Ishikawa (cell line): ENCODE results near the gene OPTN.

Source experiments
- CEBPB ChIP-seq: IDR thresholded peaks from 2 replicates; pipeline ENCODE4 v1.6.1; 2012
- CREB1 ChIP-seq: IDR thresholded peaks from 2 replicates; pipeline ENCODE4 v1.6.1; 2012; ENCODE audit warnings: low read depth
- EGR1 ChIP-seq: IDR thresholded peaks from 2 replicates; pipeline ENCODE4 v1.6.1; 2012
- EP300 ChIP-seq: IDR thresholded peaks from 2 replicates; pipeline ENCODE4 v1.6.1; 2012; ENCODE audit warnings: borderline replicate concordance
- FOXM1 ChIP-seq: IDR thresholded peaks from 2 replicates; pipeline ENCODE4 v1.6.1; 2012; ENCODE audit warnings: low read depth, borderline replicate concordance
- NFIC ChIP-seq: IDR thresholded peaks from 2 replicates; pipeline ENCODE4 v1.6.1; 2012
- RAD21 ChIP-seq: IDR thresholded peaks from 2 replicates; pipeline ENCODE4 v1.6.1; 2012; ENCODE audit warnings: low read depth
- TAF1 ChIP-seq: IDR thresholded peaks from 2 replicates; pipeline ENCODE4 v1.6.1; 2012; ENCODE audit warnings: low read depth, mild to moderate bottlenecking
- TCF12 ChIP-seq: IDR thresholded peaks from 2 replicates; pipeline ENCODE4 v1.6.1; 2012; ENCODE audit warnings: low read depth
- TEAD4 ChIP-seq: IDR thresholded peaks from 2 replicates; pipeline ENCODE4 v1.6.1; 2012
- YY1 ChIP-seq: IDR thresholded peaks from 2 replicates; pipeline ENCODE4 v1.6.1; 2012; ENCODE audit warnings: low read depth
- ZBTB7A ChIP-seq: IDR thresholded peaks from 2 replicates; pipeline ENCODE4 v1.6.1; 2012; ENCODE audit warnings: low read depth
- TF ChIP-seq, protein P1 (sequence below): IDR thresholded peaks from 2 replicates; pipeline ENCODE4 v1.6.1; 2012
- TF ChIP-seq, protein P2 (sequence below): IDR thresholded peaks from 2 replicates; pipeline ENCODE4 v1.6.1; 2012; ENCODE audit warnings: low read depth, mild to moderate bottlenecking
- TF ChIP-seq, protein P3 (sequence below): IDR thresholded peaks from 2 replicates; pipeline ENCODE4 v1.6.1; 2012

The OPTN gene

DNA sequence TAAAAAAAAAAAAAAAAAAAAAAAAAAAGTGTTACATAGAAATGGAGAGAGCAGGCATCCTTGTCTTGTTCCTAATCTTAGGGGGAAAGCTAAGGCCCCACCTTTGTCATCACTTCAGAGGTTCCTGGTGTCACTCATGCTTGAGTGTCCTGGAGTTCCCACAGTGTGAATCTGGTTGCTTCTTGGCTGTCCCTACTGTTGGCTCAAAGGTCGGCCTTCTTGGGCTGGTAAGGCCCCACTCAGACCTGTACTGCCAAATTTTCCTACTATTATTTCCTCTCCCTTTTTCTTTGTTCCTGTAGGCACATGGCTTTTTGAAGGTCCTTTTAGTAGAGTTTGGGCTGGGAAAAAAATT is 21.5 kb downstream of the OPTN start:
- TF ChIP-seq, protein P1, sequence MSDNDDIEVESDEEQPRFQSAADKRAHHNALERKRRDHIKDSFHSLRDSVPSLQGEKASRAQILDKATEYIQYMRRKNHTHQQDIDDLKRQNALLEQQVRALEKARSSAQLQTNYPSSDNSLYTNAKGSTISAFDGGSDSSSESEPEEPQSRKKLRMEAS: no peak
- TF ChIP-seq CREB1 (no peak), TCF12 (no peak), EP300 (no peak), EGR1 (no peak), YY1 (no peak), NFIC (no peak), ZBTB7A (no peak), FOXM1 (no peak), CEBPB (no peak), RAD21 (no peak), TEAD4 (no peak), TAF1 (no peak)
- TF ChIP-seq, protein P2, sequence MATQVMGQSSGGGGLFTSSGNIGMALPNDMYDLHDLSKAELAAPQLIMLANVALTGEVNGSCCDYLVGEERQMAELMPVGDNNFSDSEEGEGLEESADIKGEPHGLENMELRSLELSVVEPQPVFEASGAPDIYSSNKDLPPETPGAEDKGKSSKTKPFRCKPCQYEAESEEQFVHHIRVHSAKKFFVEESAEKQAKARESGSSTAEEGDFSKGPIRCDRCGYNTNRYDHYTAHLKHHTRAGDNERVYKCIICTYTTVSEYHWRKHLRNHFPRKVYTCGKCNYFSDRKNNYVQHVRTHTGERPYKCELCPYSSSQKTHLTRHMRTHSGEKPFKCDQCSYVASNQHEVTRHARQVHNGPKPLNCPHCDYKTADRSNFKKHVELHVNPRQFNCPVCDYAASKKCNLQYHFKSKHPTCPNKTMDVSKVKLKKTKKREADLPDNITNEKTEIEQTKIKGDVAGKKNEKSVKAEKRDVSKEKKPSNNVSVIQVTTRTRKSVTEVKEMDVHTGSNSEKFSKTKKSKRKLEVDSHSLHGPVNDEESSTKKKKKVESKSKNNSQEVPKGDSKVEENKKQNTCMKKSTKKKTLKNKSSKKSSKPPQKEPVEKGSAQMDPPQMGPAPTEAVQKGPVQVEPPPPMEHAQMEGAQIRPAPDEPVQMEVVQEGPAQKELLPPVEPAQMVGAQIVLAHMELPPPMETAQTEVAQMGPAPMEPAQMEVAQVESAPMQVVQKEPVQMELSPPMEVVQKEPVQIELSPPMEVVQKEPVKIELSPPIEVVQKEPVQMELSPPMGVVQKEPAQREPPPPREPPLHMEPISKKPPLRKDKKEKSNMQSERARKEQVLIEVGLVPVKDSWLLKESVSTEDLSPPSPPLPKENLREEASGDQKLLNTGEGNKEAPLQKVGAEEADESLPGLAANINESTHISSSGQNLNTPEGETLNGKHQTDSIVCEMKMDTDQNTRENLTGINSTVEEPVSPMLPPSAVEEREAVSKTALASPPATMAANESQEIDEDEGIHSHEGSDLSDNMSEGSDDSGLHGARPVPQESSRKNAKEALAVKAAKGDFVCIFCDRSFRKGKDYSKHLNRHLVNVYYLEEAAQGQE: no peak
- TF ChIP-seq, protein P3, sequence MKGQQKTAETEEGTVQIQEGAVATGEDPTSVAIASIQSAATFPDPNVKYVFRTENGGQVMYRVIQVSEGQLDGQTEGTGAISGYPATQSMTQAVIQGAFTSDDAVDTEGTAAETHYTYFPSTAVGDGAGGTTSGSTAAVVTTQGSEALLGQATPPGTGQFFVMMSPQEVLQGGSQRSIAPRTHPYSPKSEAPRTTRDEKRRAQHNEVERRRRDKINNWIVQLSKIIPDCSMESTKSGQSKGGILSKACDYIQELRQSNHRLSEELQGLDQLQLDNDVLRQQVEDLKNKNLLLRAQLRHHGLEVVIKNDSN: no peak

DNA sequence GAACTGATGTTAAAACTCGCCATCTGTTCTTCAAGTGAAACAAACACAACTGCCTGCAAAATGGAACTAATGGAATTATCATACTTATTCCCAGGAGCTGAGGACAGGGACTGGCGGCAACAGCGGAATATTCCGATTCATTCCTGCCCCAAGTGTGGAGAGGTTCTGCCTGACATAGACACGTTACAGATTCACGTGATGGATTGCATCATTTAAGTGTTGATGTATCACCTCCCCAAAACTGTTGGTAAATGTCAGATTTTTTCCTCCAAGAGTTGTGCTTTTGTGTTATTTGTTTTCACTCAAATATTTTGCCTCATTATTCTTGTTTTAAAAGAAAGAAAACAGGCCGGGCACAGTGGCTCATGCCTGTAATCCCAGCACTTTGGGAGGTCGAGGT is 36.7 kb downstream of the OPTN start:
- TF ChIP-seq RAD21 (no peak), EP300 (no peak), TCF12 (no peak), TEAD4 (no peak), ZBTB7A (no peak), YY1 (no peak), CEBPB (no peak), TAF1 (no peak)
- TF ChIP-seq, protein P3: no peak
- TF ChIP-seq, protein P2: no peak
- TF ChIP-seq, protein P1: no peak

DNA sequence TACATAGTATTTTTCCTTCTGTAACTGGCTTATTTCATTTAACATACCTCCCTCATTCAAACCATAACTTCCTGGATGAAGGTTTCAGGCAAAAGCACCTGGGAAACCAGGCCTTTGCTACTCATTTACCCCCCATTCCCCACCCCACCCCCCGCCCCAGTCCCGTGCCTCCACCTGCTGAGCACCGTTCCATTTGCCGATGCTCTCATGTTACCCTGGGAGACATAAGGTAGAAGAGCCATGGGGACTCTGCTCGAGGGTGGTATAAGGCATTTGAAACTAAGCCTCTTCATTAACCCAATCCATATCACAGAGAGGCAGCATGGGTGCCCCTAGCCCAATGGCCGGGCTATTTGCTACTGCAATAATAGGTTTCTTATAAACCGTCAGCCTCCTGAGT is 39.2 kb downstream of the OPTN start:
- TF ChIP-seq, protein P2: no peak
- TF ChIP-seq, protein P3: no peak
- TF ChIP-seq RAD21: no peak

DNA sequence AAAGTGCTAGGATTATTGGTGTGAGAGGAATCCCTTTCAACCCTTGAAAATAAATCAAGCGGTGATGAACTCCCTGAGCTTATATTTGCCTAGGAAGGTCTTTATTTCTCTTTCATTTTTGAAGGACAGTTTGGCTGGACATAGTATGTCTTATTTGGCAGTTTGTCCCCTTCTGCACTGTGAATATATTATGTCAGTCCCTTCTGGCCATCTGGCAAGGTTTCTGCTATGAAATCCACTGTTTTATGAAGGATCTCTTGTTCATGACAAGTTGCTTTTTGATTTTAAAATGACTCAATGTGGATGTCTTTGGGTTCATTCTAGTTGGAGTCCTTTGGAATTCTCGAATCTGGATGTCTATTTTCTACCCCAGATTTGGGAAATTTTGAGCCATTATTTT is 39.7 kb downstream of the OPTN start:
- TF ChIP-seq TEAD4 (no peak), YY1 (no peak), TCF12 (no peak), NFIC (no peak), RAD21 (no peak), ZBTB7A (no peak), EP300 (no peak), CREB1 (no peak), FOXM1 (no peak), TAF1 (no peak), CEBPB (no peak), EGR1 (no peak)
- TF ChIP-seq, protein P2: no peak
- TF ChIP-seq, protein P1: no peak
- TF ChIP-seq, protein P3: no peak
